HG03025 (cell line): ENCODE results near the gene TEX28.
"Not testable (repeated sequence)": the region's sequence is repeated elsewhere in the genome, so short reads cannot be mapped to it uniquely, and the experiment has no call there.

Experiments
- ATAC-seq: cut with Tn5 transposase; IDR thresholded peaks from one replicate; pipeline ENCODE4 v1.9.1; 2021; ENCODE audit warnings: mild to moderate bottlenecking, moderate library complexity; ENCODE audit not compliant: unreplicated experiment, low FRiP score

Gene TEX28

DNA sequence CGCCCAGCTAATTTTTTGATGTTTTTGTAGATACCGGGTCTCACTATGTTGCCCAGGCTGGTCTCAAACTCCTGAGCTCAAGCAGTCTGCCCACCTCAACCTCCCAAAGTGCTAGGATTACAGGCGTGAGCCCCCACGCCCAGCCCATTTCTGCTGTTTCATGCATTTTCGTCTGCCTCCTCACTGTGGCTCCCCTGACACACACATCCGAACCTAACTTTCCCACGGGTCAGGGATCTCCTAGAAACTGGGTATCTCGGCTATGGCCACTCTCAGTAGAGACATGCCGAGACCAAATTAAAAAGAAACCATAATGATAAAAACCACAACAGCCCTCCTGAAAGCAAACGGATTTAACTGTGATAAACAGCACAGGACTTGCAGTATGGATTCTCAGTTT, 46.8 kb downstream of the TEX28 start:
- ATAC-seq, result not testable (repeated sequence)

DNA sequence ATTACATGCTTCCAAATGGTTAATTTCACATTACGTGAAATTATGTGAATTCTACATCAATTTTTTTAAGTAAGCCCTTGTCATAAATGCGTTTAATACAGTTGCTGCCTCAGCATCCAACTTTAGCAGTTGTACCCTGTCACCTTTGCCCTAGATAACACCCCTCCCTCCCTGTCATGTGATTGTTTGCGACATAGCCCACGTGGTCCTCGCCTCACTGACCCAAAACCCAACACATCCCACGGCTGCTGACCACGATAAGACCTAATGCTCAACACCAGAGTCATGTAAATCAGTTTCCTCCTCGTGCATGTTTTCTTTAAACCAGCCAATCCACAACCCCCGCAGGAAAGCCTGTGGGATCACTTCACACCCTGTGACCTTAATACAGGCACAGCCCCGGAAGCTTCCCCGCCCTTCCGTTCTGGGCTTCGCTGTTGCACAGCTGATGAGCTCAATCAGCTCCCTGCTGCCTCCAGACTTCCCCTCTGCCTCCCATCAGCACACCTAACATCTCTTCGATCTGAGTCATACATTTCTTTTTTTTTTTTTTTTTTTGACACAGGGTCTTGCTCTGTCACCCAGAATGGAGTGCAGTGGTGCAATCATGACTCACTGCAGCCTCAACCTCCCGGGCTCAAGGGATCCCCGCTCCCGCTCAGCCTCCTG, 47.4 kb downstream of the TEX28 start:
- ATAC-seq, result not testable (repeated sequence)

DNA sequence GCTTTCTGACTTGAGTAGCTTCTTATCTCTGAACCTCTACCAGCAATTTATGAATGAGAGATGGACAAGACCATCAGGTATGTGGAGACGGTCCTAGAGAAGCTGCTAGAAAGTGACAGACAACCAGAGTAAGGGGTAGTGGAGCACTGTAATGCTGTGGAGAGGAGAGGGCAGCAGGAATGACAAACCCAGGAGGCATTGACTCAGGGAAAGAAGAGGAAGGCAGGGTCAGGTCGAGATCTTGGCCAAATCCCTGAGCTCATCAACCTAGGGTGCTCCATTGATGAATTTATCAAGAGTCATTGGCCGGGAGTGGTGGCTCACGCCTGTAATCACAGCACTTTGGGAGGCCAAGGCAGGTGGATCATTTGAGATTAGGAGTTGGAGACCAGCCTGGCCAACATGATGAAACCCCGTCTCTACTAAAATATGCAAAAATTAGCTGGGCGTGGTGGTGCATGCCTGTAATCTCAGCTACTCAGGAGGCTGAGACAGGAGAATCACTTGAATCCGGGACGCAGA, 54.9 kb downstream of the TEX28 start:
- not testable (repeated sequence) for ATAC-seq

DNA sequence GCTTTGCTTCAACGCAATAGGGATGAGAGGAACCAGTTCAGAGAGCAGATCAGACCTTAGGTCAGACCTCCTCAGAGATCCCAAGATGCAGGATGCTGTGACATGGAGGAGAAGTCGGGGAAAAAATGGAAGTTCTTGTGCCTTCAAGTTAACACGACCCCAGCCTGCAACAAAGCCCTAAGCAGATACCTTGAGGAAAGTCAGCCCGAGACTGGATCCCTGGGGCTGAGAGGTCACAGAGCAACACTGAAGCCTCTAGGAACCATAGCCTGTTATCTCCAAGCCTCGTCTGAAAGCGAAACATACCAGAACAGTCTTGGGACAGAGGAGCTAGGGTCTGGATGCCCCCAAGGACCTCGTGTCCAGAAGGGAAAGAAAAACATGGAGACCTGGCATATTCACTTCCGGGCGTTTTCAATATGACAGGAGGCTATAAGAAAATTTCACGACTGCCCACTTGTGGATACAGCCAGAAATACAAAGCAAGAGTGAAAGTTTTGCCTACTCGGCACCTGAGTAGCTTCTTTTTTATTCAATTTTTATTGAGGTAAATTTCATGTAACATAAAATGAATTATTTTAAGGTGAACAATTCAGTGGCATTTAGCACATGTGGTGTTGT, 55.9 kb downstream of the TEX28 start:
- not testable (repeated sequence) for ATAC-seq

DNA sequence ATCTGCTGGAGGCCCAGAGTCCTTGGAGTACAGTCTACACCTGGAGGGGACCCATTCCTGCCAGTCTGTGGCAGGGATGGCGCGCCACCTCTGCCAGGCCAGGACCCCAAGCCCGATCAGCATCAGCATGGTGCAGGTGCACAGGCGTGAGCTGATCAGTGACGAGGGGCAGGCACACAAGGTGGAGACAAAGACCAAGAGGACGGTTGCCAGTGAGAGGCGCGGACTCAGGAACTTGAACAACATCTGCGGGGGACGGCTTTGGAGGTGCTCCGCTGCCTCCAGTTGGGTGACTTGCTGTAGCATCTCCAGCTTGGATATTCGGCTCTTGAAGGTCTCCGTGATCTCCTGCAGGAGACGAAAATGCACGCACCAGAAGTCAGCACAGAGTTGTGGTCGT, 61.3 kb downstream of the TEX28 start:
- ATAC-seq, result not testable (repeated sequence)

DNA sequence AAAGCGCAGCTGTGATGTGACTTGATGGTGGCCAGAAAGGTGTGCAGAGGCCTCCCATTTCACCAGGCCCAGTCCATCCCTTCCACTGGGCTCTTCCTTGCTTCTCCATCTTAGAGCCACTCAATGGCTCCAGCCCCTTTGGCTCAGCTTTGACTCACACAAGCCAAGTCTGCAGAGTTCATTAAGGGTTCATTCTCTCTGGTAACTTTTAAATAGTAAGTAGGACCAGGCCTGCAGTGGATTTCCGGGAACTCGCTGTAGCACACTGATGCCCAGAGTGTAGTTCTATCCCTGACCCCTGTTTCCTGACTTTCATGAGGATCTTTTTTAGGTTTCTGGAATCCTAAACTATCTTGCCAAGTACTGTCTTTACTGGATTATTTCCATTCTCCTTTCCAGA, 63.5 kb downstream of the TEX28 start:
- ATAC-seq, result not testable (repeated sequence)

DNA sequence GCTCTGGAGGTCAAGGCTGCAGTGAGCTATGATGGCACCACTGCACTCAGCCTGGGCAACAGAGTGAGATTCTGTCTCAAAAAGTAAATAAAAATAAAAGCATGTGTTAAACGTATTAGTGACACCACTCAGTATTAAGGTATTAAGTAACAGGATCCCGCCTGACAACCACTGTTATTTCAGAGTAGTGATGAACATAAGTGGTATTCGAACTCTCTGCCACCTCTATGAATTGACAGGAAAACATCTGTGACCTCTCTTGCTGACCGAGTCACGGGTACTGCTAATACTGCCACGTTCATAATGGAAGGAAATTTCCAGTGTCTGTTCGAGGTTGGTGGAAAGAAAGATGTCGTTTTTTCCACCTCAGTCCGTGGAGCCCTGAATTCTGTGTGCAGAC, 68.2 kb downstream of the TEX28 start:
- ATAC-seq, result not testable (repeated sequence)

DNA sequence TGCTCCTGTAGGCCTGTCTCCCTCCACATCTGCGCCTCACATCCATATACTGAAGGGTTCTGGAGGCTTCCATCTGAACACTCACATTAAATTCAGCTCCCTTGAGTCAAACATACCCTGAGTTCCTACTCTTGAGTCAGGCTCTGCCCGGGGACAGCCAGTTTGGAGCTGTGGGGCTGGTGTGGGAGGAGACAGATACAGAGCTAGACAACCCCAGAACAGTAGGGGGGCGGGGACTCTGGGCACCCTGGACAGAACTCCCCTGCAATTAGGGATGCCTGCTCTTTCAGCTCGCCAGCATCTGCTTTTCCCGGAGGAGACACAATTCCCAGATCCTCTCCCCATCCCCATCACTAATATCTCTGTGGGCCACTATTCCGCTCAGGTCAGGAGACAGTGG, 69.6 kb downstream of the TEX28 start:
- not testable (repeated sequence) for ATAC-seq
